Smooth muscle cell (in vitro differentiated cells): ENCODE measurements around the gene PPM1K. TPM values are rescaled to one million over a fixed set of nuclear protein-coding genes. Genes with fewer than 3 reads are reported as not detected.
A peak's percentile ranks its signal among the peaks of the same experiment; 100 is the strongest.

Experiments
- DNase-seq: peaks from one replicate; lab custom pipeline; 2025; ENCODE audit not compliant: unreplicated experiment; lab: John Stamatoyannopoulos, UW
- H2AFZ ChIP-seq: fragments of 200-600 bp; sonication (generic); 2 replicates; pipeline ENCODE4 v1.6.0; 2016; ENCODE audit warnings: antibody characterized with exemption, low read depth, mild to moderate bottlenecking
- H3F3A ChIP-seq: fragments of 200-600 bp; sonication (generic); 2 replicates; pipeline ENCODE4 v1.6.0; 2017; ENCODE audit warnings: antibody characterized with exemption, low read depth
- H3K27ac ChIP-seq: fragments of 200-600 bp; sonication (generic); 2 replicates; pipeline ENCODE4 v1.5.1; 2016; ENCODE audit warnings: low read depth, mild to moderate bottlenecking
- H3K27me3 ChIP-seq: fragments of 200-600 bp; sonication (generic); 2 replicates; pipeline ENCODE4 v1.6.1; 2016; ENCODE audit warnings: low read depth, mild to moderate bottlenecking
- H3K36me3 ChIP-seq: fragments of 200-600 bp; sonication (generic); 2 replicates; pipeline ENCODE4 v1.5.1; 2016; ENCODE audit warnings: low read depth
- H3K4me1 ChIP-seq: fragments of 200-600 bp; sonication (generic); 2 replicates; pipeline ENCODE4 v1.5.1; 2016; ENCODE audit warnings: low read depth
- H3K4me2 ChIP-seq: fragments of 200-600 bp; sonication (generic); 2 replicates; pipeline ENCODE4 v1.6.0; 2016; ENCODE audit warnings: mild to moderate bottlenecking
- H3K4me3 ChIP-seq: fragments of 200-600 bp; sonication (generic); 2 replicates; pipeline ENCODE4 v1.5.1; 2016; ENCODE audit warnings: mild to moderate bottlenecking
- H3K79me2 ChIP-seq: fragments of 200-600 bp; sonication (generic); 2 replicates; pipeline ENCODE4 v1.6.0; 2016; ENCODE audit warnings: low read depth, mild to moderate bottlenecking
- H3K9ac ChIP-seq: fragments of 200-600 bp; sonication (generic); 2 replicates; pipeline ENCODE4 v1.6.0; 2016; ENCODE audit warnings: low read depth
- H3K9me3 ChIP-seq: fragments of 200-600 bp; sonication (generic); replicated peaks from 2 replicates; pipeline ENCODE4 v1.5.1; 2016; ENCODE audit warnings: low read depth
- H4K20me1 ChIP-seq: fragments of 200-600 bp; sonication (generic); 2 replicates; pipeline ENCODE4 v1.6.0; 2016; ENCODE audit warnings: low read depth
- WGBS: methylation state at CpG from one replicate; pipeline ENCODE4 v1.1.7; 2016; ENCODE audit warnings: low lambda C conversion rate; 5-methylcytosine and 5-hydroxymethylcytosine counted together
- polyA plus RNA-seq: library from polyadenylated mRNA; unstranded; fragments of >200 nt; fragmentation: Nextera tagmentation; extraction: Ambion mirVana; gene quantifications from 2 replicates; pipeline ENCODE4 v1.2.1, GENCODE V29; 2016
- total RNA-seq: library from RNA; depleted of rRNA; stranded (reverse); fragments of >200 nt; gene quantifications from 2 replicates; pipeline ENCODE4 v1.2.3, GENCODE V29; 2014
- TF ChIP-seq, protein P1 (sequence below): fragments of 200-600 bp; sonication (generic); IDR thresholded peaks from 2 replicates; pipeline ENCODE4 v1.5.1; 2017; ENCODE audit warnings: borderline replicate concordance, mild to moderate bottlenecking, antibody characterized with exemption; ENCODE audit not compliant: insufficient read depth, poor library complexity, severe bottlenecking

The PPM1K gene
- total and polyA plus RNA-seq, 2 experiments from 2014 or later, result 16.8 to 18.3 TPM

DNA sequence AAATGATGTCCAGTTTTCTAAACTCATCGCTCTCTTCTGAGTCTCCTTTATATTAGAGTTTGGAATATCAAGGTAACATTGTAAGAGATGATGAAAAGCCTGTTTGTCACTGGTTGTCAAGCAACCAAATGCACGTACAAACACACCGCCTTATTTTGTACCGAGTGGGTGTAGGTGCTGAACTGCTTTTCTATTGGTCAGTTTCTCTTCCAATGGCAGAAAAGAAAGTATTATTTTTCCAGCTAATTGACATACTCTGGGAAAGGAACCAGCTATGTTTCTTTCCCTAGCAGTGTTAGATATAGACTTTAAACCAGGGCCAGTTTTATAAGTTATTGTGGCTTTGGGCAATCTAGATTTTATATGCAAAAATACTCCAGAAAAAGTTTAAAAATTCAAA lies 6.6 kb upstream of the PPM1K start:
- Histone ChIP-seq H3K27ac (no peak overlapping the region), H3F3A (no peaks in the 10 kb centered on the region), H3K36me3 (no peaks in the 10 kb centered on the region), H3K79me2 (no peaks in the 10 kb centered on the region), H3K4me2 (no peak overlapping the region), H3K4me3 (no peak overlapping the region), H2AFZ (no peak overlapping the region), H3K27me3 (no peaks in the 10 kb centered on the region), H3K9me3 (no peaks in the 10 kb centered on the region), H3K9ac (no peak overlapping the region), H3K4me1 (no peaks in the 10 kb centered on the region), H4K20me1 (no peaks in the 10 kb centered on the region)
- WGBS, result 90% methylated on average over 4 of the region's 4 CpGs
- no peak for DNase-seq
- TF ChIP-seq, protein P1, sequence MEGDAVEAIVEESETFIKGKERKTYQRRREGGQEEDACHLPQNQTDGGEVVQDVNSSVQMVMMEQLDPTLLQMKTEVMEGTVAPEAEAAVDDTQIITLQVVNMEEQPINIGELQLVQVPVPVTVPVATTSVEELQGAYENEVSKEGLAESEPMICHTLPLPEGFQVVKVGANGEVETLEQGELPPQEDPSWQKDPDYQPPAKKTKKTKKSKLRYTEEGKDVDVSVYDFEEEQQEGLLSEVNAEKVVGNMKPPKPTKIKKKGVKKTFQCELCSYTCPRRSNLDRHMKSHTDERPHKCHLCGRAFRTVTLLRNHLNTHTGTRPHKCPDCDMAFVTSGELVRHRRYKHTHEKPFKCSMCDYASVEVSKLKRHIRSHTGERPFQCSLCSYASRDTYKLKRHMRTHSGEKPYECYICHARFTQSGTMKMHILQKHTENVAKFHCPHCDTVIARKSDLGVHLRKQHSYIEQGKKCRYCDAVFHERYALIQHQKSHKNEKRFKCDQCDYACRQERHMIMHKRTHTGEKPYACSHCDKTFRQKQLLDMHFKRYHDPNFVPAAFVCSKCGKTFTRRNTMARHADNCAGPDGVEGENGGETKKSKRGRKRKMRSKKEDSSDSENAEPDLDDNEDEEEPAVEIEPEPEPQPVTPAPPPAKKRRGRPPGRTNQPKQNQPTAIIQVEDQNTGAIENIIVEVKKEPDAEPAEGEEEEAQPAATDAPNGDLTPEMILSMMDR, result no peak

DNA sequence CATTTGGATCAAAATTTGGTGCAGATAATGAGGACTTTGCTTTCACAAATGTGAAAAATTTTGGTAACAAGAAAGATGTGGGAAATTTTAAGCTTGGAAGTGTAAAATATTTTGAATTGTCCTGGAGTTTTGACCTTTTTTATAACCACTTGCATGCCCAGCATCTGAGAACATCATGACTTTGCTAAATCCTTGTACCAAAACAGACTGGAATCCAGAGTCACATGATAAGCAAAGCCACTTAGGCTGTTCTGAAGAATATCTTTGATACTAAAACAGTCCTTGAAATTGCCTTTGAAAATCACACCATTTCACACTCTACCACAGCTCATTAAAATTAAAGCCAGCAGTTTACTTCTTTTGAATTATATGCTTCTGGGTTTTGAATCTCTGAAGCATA lies 2.5 kb upstream of the PPM1K start:
- DNase-seq, result no peak
- Histone ChIP-seq H3K4me1 (peaks cover 6% of the 10 kb centered on the region), H3K9me3 (no peaks in the 10 kb centered on the region), H3K27me3 (no peaks in the 10 kb centered on the region), H3F3A (peaks cover 8% of the 10 kb centered on the region), H3K36me3 (no peaks in the 10 kb centered on the region), H2AFZ (peak overlapping the region; percentile 42), H3K4me3 (no peak overlapping the region), H3K27ac (no peak overlapping the region), H3K79me2 (peaks cover 6% of the 10 kb centered on the region), H3K9ac (no peak overlapping the region), H4K20me1 (peaks cover 3% of the 10 kb centered on the region), H3K4me2 (no peak overlapping the region)
- TF ChIP-seq, protein P1, result no peak

DNA sequence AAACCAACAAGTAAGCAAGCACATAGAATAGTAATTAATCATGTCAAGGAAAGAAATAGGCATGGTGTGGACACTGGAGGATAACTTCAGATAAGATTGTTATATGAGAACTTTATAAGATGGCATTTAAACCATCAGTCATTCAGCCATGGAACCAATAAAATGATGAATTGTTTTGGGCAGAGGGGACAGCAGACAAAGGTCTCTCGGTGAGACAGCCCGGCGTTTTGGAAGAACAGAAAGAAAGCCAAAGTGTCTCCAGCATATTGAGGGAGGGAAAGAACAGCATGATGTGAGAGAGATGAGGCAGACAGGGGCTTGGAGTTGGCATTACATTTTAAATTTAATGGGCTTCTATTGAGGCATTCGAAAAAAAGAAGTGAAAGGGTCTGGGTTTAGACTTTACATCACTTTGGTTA lies 883 bp upstream of the PPM1K start:
- Histone ChIP-seq H3F3A (peaks cover 8% of the 10 kb centered on the region), H3K27me3 (no peaks in the 10 kb centered on the region), H3K4me3 (peak overlapping the region; percentile 74), H3K4me1 (peaks cover 6% of the 10 kb centered on the region), H3K27ac (peak overlapping the region; percentile 63), H3K36me3 (no peaks in the 10 kb centered on the region), H3K9me3 (no peaks in the 10 kb centered on the region), H3K4me2 (peak overlapping the region; percentile 83), H4K20me1 (peaks cover 6% of the 10 kb centered on the region), H2AFZ (peak overlapping the region; percentile 83), H3K79me2 (peaks cover 23% of the 10 kb centered on the region), H3K9ac (peak overlapping the region; percentile 30)
- TF ChIP-seq, protein P1, result no peak
- 60% methylated on average over 4 of the region's 4 CpGs for WGBS
- no peak for DNase-seq

DNA sequence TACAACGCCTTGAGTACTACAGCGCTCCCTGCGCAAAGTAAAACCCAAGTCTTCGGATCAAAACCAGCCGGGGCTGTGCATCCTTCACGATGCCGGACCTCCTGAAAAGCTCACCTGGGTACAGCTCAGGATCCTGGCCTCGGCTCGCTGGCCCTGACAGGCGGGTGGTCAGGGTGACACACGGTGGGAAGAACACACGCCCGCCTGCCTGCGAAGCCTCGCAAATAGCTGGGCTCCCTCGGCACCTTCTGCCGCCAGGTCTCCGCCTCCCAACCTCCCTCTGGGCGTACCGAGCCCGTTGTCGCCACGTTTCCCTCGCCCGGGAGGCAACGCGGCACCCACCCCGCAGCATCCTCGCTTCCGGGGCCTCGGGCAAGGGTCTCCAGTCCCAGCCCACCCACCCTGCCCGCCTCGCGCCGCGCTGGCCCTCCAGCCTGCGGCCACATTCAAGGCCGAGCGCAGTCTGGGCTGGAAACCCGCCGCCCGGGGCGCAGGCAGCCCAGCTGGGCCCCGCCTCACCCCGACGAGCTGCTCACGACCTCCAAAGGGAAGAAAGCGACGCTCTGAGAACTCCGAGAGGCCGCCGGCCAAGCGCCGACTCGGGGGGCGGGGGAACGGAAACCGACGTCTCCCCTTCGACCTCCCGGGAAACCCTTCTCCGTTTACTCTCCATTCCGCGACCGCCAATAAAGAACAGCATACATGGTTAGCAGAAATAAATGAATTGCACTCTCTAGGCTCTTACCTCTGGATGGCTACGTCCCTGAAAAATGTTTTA lies 511 bp downstream of the PPM1K start:
- TF ChIP-seq, protein P1, result no peak
- Histone ChIP-seq H3F3A (peaks cover 8% of the 10 kb centered on the region), H3K4me3 (peak overlapping the region; percentile 74), H3K79me2 (peaks cover 37% of the 10 kb centered on the region), H3K9me3 (no peaks in the 10 kb centered on the region), H3K4me2 (peak overlapping the region; percentile 91), H3K27me3 (no peaks in the 10 kb centered on the region), H3K4me1 (peaks cover 6% of the 10 kb centered on the region), H3K36me3 (no peaks in the 10 kb centered on the region), H2AFZ (peak overlapping the region; percentile 98), H4K20me1 (peaks cover 6% of the 10 kb centered on the region), H3K9ac (peak overlapping the region; percentile 91), H3K27ac (peak overlapping the region; percentile 96)
- under 1% methylated on average over 60 of the region's 66 CpGs for WGBS
- DNase-seq, result peak; percentile 72
